ENCODE measurements around the gene TXNRD2. TPM values are rescaled to one million over a fixed set of nuclear protein-coding genes. Genes with fewer than 3 reads are reported as not detected.
A peak's percentile ranks its signal among the peaks of the same experiment; 100 is the strongest.
"Not testable (repeated sequence)": the region's sequence is repeated elsewhere in the genome, so short reads cannot be mapped to it uniquely, and the experiment has no call there.

The TXNRD2 gene
- total RNA-seq, 1 donor from 2014 or later = 11.7 TPM

DNA sequence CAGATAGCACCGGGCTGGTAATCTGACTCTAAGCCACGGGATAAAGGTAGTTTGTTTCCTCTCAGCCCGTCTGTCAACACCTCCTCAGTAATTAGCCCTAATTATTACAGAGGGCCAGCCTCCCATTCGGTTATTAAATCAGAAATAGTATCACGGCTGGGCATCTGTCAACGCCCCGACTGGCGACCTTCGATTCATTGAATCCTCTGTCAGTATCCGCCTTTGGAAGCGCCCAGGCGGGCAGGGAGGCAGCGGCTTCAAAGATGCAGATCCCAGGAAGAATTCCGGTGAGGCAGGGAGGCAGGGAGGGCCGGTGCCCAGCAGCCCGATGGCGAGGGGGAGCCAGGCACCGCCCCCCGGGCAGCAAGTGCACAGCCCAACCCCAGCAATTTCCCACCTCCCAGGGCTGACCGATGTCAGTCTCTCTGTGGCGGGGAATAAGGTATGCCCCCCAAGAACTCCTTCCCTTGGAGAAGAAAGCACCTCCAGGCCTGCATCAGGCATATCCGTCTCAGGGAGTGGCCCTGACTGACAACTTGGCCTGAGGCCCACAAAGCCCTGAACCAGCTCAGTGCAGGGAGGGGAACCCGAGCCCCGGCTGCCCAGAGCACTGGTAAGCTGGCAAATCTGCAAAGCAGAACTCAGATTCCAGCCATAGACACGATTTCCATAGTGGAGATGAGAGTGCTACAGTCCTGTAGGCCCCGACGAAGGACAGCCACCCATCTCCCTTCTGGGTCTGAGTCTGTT lies 98.3 kb downstream of the TXNRD2 start:
- peak; percentile 2 for ATAC-seq

DNA sequence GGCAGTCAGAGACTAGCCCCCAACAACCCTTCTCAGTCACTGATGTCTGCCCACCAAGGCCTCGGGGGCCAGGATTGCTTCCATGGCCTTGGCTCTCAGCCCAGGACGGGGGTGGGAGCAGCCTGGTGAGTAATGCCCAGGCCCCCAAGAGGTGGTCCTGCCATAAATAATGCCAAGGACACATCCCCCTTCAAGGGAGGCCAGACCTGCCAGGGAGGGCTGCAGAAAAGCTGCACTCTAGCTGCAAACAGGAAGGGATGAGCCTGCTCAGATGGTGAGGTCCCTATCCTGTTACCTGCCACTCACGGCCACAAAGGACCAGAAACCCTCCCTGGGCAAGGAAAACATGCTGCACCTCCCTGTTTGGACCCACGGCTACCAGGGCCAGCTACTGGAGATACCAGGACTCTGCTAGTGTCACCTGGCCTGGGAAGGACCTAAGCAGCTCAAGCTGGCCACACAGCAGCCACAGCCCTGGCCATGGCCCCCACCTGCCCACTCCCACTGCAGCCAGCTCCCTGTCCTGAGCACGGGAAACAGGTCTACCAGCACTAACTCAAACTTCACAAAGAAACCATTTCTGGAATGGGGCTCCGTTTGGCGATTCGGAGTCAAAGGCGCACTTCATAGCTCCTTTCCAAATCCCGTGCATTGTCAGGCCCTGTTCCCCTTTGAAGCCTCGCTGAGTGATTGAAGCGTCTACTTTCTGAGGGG lies 99.1 kb downstream of the TXNRD2 start:
- ATAC-seq = no peak

DNA sequence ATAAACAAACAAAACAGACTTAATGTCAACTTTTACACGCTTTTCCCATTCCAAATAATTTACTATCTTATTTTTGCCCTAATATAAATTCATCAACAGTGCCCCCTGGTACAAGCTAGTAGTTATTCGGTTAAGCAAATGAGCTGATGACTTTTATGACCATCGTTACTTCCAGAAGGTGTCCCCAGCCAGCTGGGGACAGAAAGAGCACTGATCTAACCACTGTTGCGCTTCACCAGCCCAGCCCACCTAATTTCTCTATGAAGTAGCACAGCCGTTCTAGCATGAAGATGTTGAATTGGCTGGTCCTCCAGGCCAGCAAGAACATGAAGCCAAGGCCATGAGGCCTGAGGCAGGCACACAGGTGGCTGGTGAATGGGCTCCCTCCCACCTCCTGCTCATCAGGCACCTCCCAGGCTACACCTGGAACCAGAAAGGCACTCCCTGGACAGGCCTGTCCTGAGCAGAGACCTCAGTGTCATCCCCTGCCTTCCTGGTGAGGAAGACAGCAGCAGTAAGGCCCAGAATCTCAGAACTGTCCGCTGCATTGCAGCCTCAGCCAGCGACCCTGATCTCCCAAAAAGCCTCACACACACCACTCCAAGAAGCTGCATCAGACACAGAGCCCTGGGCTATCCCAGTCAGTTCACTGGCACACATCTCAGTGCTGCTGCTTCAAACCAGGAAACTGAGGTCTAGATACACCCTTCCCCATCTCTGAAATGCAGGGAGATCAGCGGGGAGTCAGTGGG lies 99.8 kb downstream of the TXNRD2 start:
- no peak for ATAC-seq

DNA sequence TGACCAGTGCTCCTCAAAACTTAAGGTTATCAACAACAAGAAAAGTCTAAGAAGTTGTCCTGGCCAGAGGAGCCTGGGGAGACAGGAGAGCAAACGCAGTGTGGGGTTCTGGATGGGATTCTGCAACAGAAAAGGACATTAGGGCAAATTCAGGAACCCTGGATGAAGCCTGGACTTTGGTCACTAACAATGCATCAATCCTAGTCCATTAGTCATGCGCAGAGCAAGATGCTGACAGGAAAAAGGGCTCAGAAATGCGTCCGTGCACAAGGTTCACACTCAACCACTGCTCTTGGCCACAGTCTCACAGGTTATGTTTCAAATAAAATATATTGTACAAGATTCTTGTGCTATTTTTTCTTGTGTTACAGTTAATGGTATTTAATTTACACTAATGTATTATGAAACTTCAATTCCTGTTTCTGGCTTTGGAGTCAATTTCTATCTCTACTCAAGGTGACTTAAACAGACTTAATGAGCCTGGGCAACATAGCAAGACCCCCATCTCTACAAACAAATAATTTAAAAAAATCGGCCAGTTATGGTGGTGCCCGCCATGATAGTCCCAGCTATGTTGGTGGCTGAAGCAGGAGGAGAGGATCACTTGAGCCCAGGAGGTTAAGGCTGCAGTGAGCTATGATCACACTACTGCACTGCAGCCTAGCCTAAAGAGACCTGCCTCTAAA lies 100.5 kb downstream of the TXNRD2 start:
- no peak for ATAC-seq

DNA sequence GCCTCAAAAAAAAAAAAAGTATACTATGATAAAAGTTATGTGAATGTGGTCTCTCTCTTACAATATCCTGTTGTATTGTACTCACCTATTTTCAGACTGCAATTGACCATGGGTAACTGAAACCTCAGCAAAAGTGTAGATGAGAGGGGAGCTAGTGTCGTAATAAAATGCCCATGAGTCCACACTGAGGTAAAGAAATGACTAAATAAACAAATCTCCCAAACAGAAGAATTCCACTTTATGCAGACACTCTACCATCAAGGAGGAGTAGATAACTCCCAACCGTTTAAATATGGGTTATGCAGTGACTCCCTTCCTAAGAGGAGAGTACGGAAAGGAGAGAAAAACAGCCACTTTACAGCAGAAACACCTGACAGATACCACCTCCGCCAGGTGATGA lies 101.6 kb downstream of the TXNRD2 start:
- ATAC-seq = no peak

DNA sequence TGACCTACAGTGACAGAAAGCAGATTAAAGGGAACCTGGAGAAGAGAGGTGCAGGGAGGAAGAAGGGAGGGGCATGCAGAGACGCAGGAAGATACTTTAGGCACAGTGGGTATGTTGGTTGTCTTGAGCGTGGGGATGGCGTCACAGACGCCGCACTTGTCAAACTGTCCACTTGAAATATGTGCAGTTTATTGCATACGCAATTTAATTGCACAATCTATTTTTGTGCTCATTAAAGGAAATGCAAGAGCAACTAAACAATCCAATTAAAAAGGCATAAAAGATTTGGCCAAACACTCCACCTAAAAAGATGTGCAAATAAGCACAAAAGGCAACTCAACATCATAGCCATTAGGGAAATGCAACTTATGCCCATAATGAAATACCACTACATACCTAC lies 103.7 kb downstream of the TXNRD2 start:
- no peak for ATAC-seq

DNA sequence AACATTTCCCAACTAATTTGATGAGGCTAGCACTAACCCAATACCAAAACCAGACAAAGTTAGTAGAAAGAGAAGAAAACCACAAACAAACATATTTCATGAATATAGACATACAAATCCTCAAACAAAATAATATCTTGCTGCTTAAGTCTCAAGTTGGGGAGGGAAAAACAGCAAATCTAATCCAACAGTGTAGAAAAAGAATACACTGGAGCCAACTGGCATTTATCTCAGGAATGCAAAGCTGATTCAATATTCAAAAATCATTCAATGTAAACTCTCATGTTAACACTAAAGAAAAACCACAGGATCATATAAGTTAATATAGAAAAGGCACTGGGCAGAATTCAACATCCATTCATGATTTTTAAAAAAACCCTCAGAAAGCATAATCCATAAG lies 105.1 kb downstream of the TXNRD2 start:
- no peak for ATAC-seq

DNA sequence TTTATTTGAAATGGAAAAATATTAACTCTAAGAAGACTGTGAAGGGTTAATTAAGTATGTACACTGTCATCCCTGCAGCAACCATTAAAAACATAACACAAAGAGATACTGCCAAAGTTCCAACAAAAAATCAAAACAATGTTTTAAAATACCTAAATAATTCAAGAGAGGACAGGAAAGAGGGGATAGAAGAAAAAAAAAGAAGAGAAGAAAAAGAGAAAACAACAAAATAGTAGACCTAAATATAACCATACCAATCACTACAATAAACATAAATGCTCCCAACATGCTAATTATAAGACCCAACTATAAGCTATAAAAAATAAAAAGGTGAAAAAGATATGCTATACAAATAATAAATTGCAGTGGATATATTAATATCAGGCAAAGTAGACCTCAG lies 107.0 kb downstream of the TXNRD2 start:
- no peak for ATAC-seq

DNA sequence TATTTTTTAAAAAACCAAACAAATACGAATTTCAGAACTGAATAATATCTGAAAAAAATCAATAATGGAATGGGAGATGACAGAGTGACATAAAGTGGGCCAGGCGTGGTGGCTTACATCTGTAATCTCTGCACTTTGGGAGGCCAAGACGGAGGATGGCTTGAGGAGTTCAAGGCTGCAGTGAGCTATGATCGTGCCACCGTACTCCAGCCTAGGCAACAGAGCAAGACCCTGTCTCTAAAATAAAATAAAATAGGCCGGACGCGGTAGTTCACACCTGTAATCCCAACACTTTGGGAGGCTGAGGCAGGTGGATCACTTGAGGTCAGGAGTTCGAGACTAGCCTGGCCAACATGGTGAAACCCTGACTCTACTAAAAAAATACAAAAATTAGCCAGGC lies 108.3 kb downstream of the TXNRD2 start:
- not testable (repeated sequence) for ATAC-seq

DNA sequence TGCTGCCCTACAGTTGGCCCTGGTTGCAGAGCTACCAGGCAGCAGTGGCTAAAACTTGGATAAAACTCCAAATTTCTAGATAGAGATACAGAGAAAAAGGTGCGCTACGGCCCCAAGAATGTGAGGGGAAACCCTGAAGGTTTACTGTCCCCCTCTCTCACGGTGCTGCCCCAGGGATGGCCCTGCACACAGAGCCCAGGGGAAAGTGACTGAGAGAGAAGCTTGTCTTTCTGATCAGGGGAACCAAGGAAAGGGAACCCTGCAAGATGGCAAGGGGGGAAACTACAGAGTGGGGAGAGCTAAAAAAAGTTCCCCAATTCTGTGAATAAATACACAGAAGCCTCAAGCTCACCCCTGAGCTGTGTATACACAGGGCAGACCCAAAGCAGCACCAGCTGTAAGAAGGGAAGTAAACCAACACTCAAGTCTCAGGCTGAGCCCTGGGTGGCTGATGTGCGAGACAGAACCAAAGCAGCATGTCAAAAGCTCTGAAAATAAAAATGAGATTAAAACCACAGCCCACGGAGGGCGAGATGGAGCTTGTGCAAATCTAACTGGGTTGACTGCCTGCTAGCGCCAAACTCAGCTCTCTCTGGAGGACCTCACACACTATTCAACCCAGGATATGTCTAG lies 109.0 kb downstream of the TXNRD2 start:
- no peak for ATAC-seq

DNA sequence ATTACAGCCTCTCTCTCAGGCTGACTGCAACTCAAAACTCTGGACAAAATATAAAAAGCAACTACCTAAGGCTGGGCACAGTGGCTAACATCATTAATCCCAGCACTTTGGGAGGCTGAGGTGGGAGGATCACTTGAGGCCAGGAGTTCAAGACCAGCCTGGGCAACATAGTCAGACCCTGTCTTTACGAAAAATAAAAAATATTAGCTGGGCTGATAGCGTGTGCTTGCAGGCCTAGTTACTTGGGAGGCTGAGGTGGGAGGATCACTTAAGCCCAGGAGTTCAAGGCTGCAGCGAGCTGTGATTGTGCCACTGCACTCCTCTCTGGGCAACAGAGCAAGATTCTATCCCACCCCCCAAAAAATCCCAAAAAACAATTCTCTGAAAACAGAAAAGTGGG lies 109.6 kb downstream of the TXNRD2 start:
- ATAC-seq = not testable (repeated sequence)

DNA sequence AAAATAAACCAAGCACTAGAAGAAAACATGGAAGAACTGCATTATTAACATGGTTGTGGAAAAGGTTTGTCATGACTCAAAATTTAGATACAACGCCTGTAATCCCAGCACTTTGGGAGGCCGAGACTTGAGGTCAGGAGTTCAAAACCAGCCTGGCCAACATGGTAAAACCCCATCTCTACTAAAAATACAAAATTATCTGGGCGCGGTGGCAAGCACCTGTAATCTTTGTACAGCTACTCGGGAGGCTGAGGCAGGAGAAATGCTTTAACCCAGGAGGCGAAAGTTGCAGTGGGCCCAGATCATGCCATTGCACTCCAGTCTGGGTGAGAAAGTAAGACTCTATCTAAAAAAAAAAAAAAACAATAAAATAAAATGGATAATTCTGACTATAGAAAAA lies 110.6 kb downstream of the TXNRD2 start:
- no peak for ATAC-seq

DNA sequence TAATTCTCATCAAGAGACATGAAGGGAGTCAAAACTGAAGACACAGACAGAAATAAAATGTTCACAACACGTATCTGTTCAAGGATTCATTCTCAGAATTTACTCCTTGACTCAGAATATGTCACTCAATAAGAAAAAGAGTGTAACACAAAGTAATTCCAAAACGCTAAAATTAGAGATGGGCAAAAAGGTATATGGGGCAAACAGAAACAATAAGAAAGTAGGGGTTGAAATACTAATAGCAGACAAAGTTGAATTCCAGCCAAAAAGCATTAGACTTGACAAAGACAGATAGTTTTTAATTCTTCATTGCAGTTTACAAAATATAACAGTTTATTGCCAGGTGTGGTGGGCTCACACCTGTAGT lies 113.6 kb downstream of the TXNRD2 start:
- ATAC-seq = no peak

DNA sequence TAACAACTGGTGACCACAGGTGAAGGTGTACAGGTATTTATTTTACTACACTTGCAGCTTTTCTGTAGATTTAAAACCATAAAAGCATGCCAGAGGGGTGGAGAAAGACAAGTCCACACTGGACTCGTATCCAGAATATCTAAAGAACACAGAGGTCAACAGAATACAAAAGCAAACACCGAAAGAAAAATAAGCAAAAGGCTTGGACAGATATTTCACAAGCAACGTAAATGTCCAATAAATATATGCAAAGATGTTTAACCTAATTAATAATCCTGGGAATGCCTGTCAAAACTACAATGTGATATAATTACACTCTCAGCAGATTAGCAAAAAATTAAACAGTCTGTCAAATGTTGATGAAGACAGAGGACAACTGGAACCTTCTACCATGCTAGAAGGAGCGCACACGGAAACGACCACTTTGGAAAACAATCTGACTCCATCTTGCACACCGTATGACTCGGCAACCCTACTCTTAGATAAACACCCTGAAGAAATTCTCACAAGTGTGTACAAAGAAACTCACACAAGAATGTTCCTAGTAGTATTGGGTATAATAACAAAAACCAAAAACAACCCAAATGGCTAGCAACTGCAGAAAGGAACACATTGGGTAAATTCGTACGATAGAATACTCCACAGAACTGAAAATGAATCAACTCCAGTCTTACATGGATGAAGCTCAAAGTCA lies 114.1 kb downstream of the TXNRD2 start:
- no peak for ATAC-seq

DNA sequence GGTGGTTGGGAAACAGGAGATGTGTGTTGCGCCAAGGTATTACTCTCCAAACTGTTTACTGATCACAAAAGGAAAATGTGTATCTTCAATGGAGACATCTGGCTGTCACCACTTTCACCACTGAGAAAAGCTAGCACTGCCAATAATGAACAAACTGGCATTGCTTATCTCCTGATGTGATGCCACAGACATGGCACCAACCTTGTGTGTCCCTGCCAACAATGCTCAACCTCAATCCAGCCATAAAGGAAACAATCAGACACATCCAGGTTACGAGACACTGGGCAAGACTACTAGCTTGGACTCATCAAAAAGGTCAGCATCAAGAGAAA lies 115.0 kb downstream of the TXNRD2 start:
- no peak for ATAC-seq

DNA sequence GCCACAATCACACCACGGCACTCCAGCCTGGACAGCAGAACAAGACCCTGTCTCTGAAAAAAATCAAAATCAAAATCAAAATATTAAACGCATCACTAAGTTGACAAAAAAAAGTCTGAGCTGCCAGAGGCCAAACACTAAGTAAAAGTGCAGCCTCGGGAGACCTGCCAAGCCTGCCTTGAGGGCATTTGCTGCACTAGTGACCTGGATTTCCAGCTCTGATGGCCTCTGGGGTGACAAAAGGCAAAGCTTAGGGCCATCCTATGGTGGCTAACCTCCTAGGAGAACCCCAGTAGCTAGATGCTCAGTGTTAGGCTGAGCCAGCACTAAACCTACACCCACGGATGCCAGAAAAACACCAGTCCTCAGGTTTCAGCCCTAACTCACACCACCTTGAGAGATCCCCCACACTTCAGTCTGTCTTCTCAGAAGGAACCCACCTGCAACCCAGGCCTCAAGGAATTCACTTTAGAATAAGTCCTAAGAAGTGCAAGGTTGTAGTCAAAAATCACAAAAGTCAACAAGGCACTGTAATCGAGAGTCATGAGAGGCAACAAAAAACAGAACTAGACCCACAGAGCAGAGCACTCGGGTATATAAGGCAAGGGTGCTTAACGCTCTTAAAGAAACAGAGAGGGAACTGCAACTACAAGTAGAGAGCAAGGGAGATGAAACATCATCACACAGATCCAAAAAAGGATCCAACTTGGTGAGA lies 115.6 kb downstream of the TXNRD2 start:
- no peak for ATAC-seq

Other genes starting within 250 kb of the TXNRD2 start
- gene SEPTIN5, start 227.3 kb downstream of the TXNRD2 start, total RNA-seq = 31.3 TPM
- gene GP1BB, start 218.3 kb downstream of the TXNRD2 start, total RNA-seq = 2.0 TPM
- 1.1 TPM for gene TBX1, start 181.0 kb downstream of the TXNRD2 start, total RNA-seq
- 3.9 TPM for gene GNB1L, start 86.9 kb downstream of the TXNRD2 start, total RNA-seq
- 14.0 TPM for gene RTL10, start 86.9 kb downstream of the TXNRD2 start, total RNA-seq
- gene COMT, start within 50 bp of the TXNRD2 start, total RNA-seq = 146 TPM
- 3.1 TPM for gene ARVCF, start 75.0 kb upstream of the TXNRD2 start, total RNA-seq
- gene TANGO2, start 79.3 kb upstream of the TXNRD2 start, total RNA-seq = 10.6 TPM
- 16.2 TPM for gene DGCR8, start 138.4 kb upstream of the TXNRD2 start, total RNA-seq
- 141 TPM for gene RANBP1, start 174.3 kb upstream of the TXNRD2 start, total RNA-seq
- 31.8 TPM for gene TRMT2A, start 175.4 kb upstream of the TXNRD2 start, total RNA-seq
- 24.5 TPM for gene ZDHHC8, start 190.0 kb upstream of the TXNRD2 start, total RNA-seq
- gene CCDC188, start 209.2 kb upstream of the TXNRD2 start, total RNA-seq = 0.44 TPM

Data from esophagus mucosa (tissue), 1 donor.